H9 (cell line): ENCODE data around the gene SLC17A2. TPM values are rescaled to one million over a fixed set of nuclear protein-coding genes. Genes with fewer than 3 reads are reported as not detected.

Source experiments
- DNase-seq: peaks from one replicate; pipeline ENCODE4 v3.0.0-alpha.2; 2017
- H2AFZ ChIP-seq: one replicate; pipeline ENCODE4 v1.6.1; 2013; ENCODE audit warnings: mild to moderate bottlenecking, low read length, control low read depth, moderate library complexity
- H2AK5ac ChIP-seq: 2 replicates; pipeline ENCODE4 v1.6.1; 2013; ENCODE audit warnings: low read length, control low read depth, mixed read lengths; ENCODE audit not compliant: insufficient read length
- H2BK120ac ChIP-seq: one replicate; pipeline ENCODE4 v1.6.1; 2013; ENCODE audit warnings: low read depth, mild to moderate bottlenecking, low read length, control low read depth, inconsistent platforms; ENCODE audit not compliant: poor library complexity, severe bottlenecking
- H2BK12ac ChIP-seq: 2 replicates; pipeline ENCODE4 v1.6.1; 2013; ENCODE audit warnings: low read length, control low read depth, mixed read lengths, low read depth; ENCODE audit not compliant: insufficient read length
- H2BK15ac ChIP-seq: 2 replicates; pipeline ENCODE4 v1.6.1; 2013; ENCODE audit warnings: low read depth, low read length, control low read depth
- H2BK20ac ChIP-seq: one replicate; pipeline ENCODE4 v1.6.1; 2013; ENCODE audit warnings: low read depth, mild to moderate bottlenecking, low read length, control low read depth, inconsistent platforms; ENCODE audit not compliant: poor library complexity, severe bottlenecking
- H2BK5ac ChIP-seq: 2 replicates; pipeline ENCODE4 v1.6.1; 2013; ENCODE audit warnings: low read length, control low read depth, mixed read lengths; ENCODE audit not compliant: insufficient read length
- H3K14ac ChIP-seq: 2 replicates; pipeline ENCODE4 v1.6.1; 2013; ENCODE audit warnings: low read length, control low read depth; ENCODE audit not compliant: insufficient read depth
- H3K18ac ChIP-seq: 2 replicates; pipeline ENCODE4 v1.6.1; 2013; ENCODE audit warnings: low read depth, mild to moderate bottlenecking, mixed read lengths, low read length, control low read depth; ENCODE audit not compliant: insufficient read length
- H3K23ac ChIP-seq: 2 replicates; pipeline ENCODE4 v1.6.1; 2013; ENCODE audit warnings: low read length, control low read depth, mixed read lengths, low read depth; ENCODE audit not compliant: insufficient read length
- H3K23me2 ChIP-seq: 2 replicates; pipeline ENCODE4 v1.6.1; 2013; ENCODE audit warnings: low read depth, mild to moderate bottlenecking, mixed read lengths, low read length, control low read depth; ENCODE audit not compliant: insufficient read length, poor library complexity, severe bottlenecking
- H3K27ac ChIP-seq: 2 replicates; pipeline ENCODE4 v1.5.1; 2013; ENCODE audit warnings: low read length, control low read depth, mixed read lengths, low read depth; ENCODE audit not compliant: insufficient read length
- H3K27me3 ChIP-seq: 2 replicates; pipeline ENCODE4 v1.6.1; 2013; ENCODE audit warnings: low read length, control low read depth, inconsistent platforms; ENCODE audit not compliant: insufficient read depth
- H3K4ac ChIP-seq: 2 replicates; pipeline ENCODE4 v1.6.1; 2013; ENCODE audit warnings: low read depth, mild to moderate bottlenecking, control low read depth, inconsistent platforms, low read length, moderate library complexity
- H3K4me1 ChIP-seq: 2 replicates; pipeline ENCODE4 v1.6.1; 2013; ENCODE audit warnings: low read length, control low read depth, inconsistent platforms; ENCODE audit not compliant: insufficient read depth
- H3K4me2 ChIP-seq: 2 replicates; pipeline ENCODE4 v1.6.1; 2013; ENCODE audit warnings: low read length, control low read depth, mixed read lengths; ENCODE audit not compliant: insufficient read length, insufficient read depth
- H3K56ac ChIP-seq: 2 replicates; pipeline ENCODE4 v1.6.1; 2013; ENCODE audit warnings: low read depth, mild to moderate bottlenecking, mixed read lengths, low read length, control low read depth; ENCODE audit not compliant: insufficient read length
- H3K79me1 ChIP-seq: 2 replicates; pipeline ENCODE4 v1.6.1; 2013; ENCODE audit warnings: low read depth, mild to moderate bottlenecking, moderate library complexity, low read length, control low read depth, inconsistent platforms; ENCODE audit not compliant: insufficient read depth, poor library complexity, severe bottlenecking
- H3K79me2 ChIP-seq: 2 replicates; pipeline ENCODE4 v1.6.1; 2013; ENCODE audit warnings: low read length, control low read depth, inconsistent platforms; ENCODE audit not compliant: insufficient read depth
- H3K9ac ChIP-seq: 2 replicates; pipeline ENCODE4 v1.6.1; 2013; ENCODE audit warnings: low read length, control low read depth, mixed read lengths; ENCODE audit not compliant: insufficient read length; ENCODE audit errors: extremely low read depth
- H3K9me3 ChIP-seq: one replicate; pipeline ENCODE4 v1.6.1; 2013; ENCODE audit warnings: low read depth, low read length, inconsistent platforms; ENCODE audit not compliant: control insufficient read depth
- H3T11ph ChIP-seq: one replicate; pipeline ENCODE4 v1.6.1; 2013; ENCODE audit warnings: mild to moderate bottlenecking, low read length, control low read depth, inconsistent platforms
- H4K20me1 ChIP-seq: one replicate; pipeline ENCODE4 v1.6.1; 2013; ENCODE audit not compliant: control insufficient read depth, insufficient read length, insufficient read depth
- H4K5ac ChIP-seq: 2 replicates; pipeline ENCODE4 v1.6.1; 2013; ENCODE audit warnings: low read depth, mild to moderate bottlenecking, mixed read lengths, low read length, control low read depth; ENCODE audit not compliant: insufficient read length
- H4K8ac ChIP-seq: replicated peaks from 2 replicates; pipeline ENCODE4 v1.6.1; 2013; ENCODE audit warnings: low read length, control low read depth, mixed read lengths, low read depth; ENCODE audit not compliant: insufficient read length
- H4K91ac ChIP-seq: 2 replicates; pipeline ENCODE4 v1.6.1; 2013; ENCODE audit warnings: low read depth, mild to moderate bottlenecking, moderate library complexity, mixed read lengths, low read length, control low read depth; ENCODE audit not compliant: insufficient read length
- H3K27ac Mint-ChIP-seq, 3 experiments: 2 replicates in 2 of 3; 3 replicates in 1 of 3; pipeline ENCODE4 v1.8.0; 2020 to 2021; ENCODE audit warnings: mixed read lengths in 3 of 3, mild to moderate bottlenecking in 1 of 3, moderate library complexity in 1 of 3
- H3K27me3 Mint-ChIP-seq: 2 replicates; pipeline ENCODE4 v1.8.0; 2021; ENCODE audit warnings: low read depth, mild to moderate bottlenecking, moderate library complexity, mixed read lengths
- H3K36me3 Mint-ChIP-seq, 3 experiments: 2 replicates in 2 of 3; 3 replicates in 1 of 3; pipeline ENCODE4 v1.8.0; 2020 to 2021; ENCODE audit warnings: low read depth in 3 of 3, mixed read lengths in 3 of 3; ENCODE audit not compliant: insufficient read depth in 1 of 3
- H3K4me1 Mint-ChIP-seq, 2 experiments: 2 replicates each; pipeline ENCODE4 v1.8.0; 2020; ENCODE audit warnings: mixed read lengths in 2 of 2
- H3K4me3 Mint-ChIP-seq, 2 experiments: 2 replicates in 1 of 2; 3 replicates in 1 of 2; pipeline ENCODE4 v1.8.0; 2020 to 2021; ENCODE audit warnings: mild to moderate bottlenecking in 2 of 2, mixed read lengths in 2 of 2, moderate library complexity in 1 of 2
- H3K9me3 Mint-ChIP-seq, 2 experiments: 2 replicates in 1 of 2; 3 replicates in 1 of 2; pipeline ENCODE4 v1.8.0; 2020; ENCODE audit warnings: mild to moderate bottlenecking in 2 of 2, mixed read lengths in 2 of 2, moderate library complexity in 1 of 2
- WGBS: extraction: QIAGEN DNeasy Blood & Tissue Kit; methylation state at CpG from one replicate; pipeline ENCODE4 v1.1.7; 2013; ENCODE audit warnings: missing lambda C conversion rate, low lambda C conversion rate, mixed read lengths; ENCODE audit not compliant: insufficient read length; ENCODE audit errors: extremely low coverage; 5-methylcytosine and 5-hydroxymethylcytosine counted together
- total RNA-seq: library from RNA; stranded (reverse); gene quantifications from 2 replicates; pipeline ENCODE4 v1.2.1, GENCODE V29; 2021
- TF ChIP-seq, protein P1 (sequence below): fragments of 200-600 bp; sonication (generic); conservative IDR thresholded peaks from 3 replicates; pipeline ENCODE4 v1.8.0; 2021; ENCODE audit warnings: antibody characterized with exemption, mild to moderate bottlenecking

The SLC17A2 gene
- total RNA-seq, 1 experiment from 2014 or later: not detected

DNA sequence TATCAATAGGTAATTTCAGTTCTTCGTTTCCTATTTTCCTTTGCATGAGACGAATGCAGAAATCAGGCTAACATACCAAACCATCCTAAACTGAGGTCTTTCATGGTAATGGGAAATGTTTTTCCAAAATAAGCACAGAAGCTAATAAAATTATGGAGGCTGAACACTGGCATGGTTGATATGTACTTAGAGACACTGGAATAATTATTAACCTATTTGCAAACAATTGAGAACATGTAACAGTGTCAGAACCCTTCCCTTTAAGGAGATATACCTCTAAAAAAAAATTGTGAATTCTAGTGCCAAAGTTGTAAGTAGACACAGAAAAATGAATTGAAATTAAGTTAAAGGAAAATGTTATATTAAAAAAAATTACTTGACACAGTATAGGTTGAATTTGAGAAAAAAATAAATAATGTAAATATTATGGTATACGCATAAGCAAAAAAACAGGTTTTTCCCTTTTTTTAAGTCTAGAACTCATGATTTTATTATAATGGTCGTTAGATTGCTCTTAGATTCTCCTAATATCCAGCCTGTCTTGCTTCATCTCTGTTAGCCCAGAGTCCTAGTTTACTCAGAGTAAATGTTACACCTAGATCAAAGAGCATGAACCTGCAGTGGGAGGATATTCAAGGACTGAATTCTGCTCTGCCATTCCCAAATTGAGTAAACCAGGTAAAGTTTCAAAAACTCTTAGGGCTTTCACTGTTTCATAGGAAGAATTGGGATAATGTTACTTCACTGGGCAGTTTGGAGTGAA lies 1.7 kb downstream of the SLC17A2 start:
- no peak overlapping the region for H3K4ac ChIP-seq
- H3K9ac ChIP-seq: no peak overlapping the region
- no peak overlapping the region for H2AK5ac ChIP-seq
- H2AFZ ChIP-seq: no peak overlapping the region
- no peak overlapping the region for H3K18ac ChIP-seq
- no peak overlapping the region for H2BK12ac ChIP-seq
- no peak overlapping the region for H3K27ac ChIP-seq
- no peaks in the 10 kb centered on the region for H3K9me3 ChIP-seq
- H3K23ac ChIP-seq: no peak overlapping the region
- 0 out of 4 replicates have a peak, but pooled peaks cover 0 to 2% of the 10 kb centered on the region in 2 experiments for H3K4me1 Mint-ChIP-seq
- H2BK20ac ChIP-seq: no peak overlapping the region
- no peak overlapping the region for H3K4me2 ChIP-seq
- H3K79me2 ChIP-seq: no peaks in the 10 kb centered on the region
- H4K8ac ChIP-seq: no peak overlapping the region
- H3K36me3 Mint-ChIP-seq: no peaks in the 10 kb centered on the region
- no CpG with 5 or more reads among the region's 4 CpGs for WGBS
- no peak overlapping the region for H2BK15ac ChIP-seq
- H3T11ph ChIP-seq: no peak overlapping the region
- peaks cover 3% of the 10 kb centered on the region; the same call in 1 of the 2 replicates for H3K4me1 ChIP-seq
- H3K27ac Mint-ChIP-seq: no peak overlapping the region
- H3K14ac ChIP-seq: no peak overlapping the region
- no peak overlapping the region for H4K5ac ChIP-seq
- no peaks in the 10 kb centered on the region for H4K20me1 ChIP-seq
- H4K91ac ChIP-seq: no peak overlapping the region
- no peak overlapping the region for H2BK120ac ChIP-seq
- no peak overlapping the region for H2BK5ac ChIP-seq
- no peak overlapping the region for H3K4me3 Mint-ChIP-seq
- DNase-seq: no peak
- H3K56ac ChIP-seq: no peak overlapping the region
- TF ChIP-seq, protein P1, sequence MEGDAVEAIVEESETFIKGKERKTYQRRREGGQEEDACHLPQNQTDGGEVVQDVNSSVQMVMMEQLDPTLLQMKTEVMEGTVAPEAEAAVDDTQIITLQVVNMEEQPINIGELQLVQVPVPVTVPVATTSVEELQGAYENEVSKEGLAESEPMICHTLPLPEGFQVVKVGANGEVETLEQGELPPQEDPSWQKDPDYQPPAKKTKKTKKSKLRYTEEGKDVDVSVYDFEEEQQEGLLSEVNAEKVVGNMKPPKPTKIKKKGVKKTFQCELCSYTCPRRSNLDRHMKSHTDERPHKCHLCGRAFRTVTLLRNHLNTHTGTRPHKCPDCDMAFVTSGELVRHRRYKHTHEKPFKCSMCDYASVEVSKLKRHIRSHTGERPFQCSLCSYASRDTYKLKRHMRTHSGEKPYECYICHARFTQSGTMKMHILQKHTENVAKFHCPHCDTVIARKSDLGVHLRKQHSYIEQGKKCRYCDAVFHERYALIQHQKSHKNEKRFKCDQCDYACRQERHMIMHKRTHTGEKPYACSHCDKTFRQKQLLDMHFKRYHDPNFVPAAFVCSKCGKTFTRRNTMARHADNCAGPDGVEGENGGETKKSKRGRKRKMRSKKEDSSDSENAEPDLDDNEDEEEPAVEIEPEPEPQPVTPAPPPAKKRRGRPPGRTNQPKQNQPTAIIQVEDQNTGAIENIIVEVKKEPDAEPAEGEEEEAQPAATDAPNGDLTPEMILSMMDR: no peak
- H3K79me1 ChIP-seq: no peaks in the 10 kb centered on the region
- H3K23me2 ChIP-seq: no peaks in the 10 kb centered on the region
- H3K27me3 Mint-ChIP-seq: no peaks in the 10 kb centered on the region; the same call in 1 of the 2 replicates
- H3K9me3 Mint-ChIP-seq: no peaks in the 10 kb centered on the region
- no peaks in the 10 kb centered on the region for H3K27me3 ChIP-seq
